Measurements from ENCODE around the gene FAM181B.

GRCh38 chr11:82711648-82712047 lies 22.0 kb downstream of the FAM181B start:
- TF ChIP-seq EZH2 (IDR thresholded peaks at IDR 0.05; ENCODE audit: borderline replicate concordance, low read length) = no peak
- no peak for TF ChIP-seq CTCF (conservative IDR thresholded peaks at IDR 0.05 in 1 of 2, IDR thresholded peaks at IDR 0.05 in 1 of 2; ENCODE audit: extremely low read depth in 1 of 2, insufficient read depth in 1 of 2, low read depth in 1 of 2, low read length in 2 of 2)
